ENCODE measurements around the gene RNF215.

DNA sequence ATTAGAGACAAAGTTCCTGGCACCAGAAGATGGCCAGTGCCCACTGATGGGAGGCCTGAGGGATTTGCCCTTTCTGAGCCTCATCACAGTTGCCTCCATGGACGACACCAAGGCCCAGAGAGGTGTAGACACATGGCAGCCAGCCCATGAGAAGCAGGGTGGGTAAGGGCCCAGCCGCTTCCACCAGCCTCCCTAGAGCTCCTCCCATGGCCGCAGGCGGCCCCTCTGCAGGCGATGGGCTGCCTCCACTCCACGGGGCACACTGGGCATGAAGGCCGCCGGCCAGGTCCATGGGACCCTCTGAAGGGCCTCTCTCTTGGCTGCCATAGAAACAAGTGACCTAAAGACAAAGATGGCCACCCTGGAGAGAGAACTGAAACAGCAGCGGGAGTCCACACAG is 15.9 kb downstream of the RNF215 start:
- no peak for TF ChIP-seq CTCF (IDR thresholded peaks at IDR 0.05)
- no peak for TF ChIP-seq EZH2phosphoT487 (IDR thresholded peaks at IDR 0.05)
- TF ChIP-seq EZH2 (IDR thresholded peaks at IDR 0.05), result no peak

Data from neural progenitor cell (in vitro differentiated cells).